Stomach (tissue), 9 donors: ENCODE measurements around the gene TTYH3. TPM values are rescaled to one million over a fixed set of nuclear protein-coding genes. Genes with fewer than 3 reads are reported as not detected.

Experiments
- DNase-seq, 2 donors: peaks; one replicate each; pipeline versions ENCODE4 v3.0.0 to v3.0.0-alpha.2; 2013 to 2019
- H3K27ac ChIP-seq, 5 donors: fragments of 200-600 bp in 4 of 5; sonication (generic) in 4 of 5; one replicate each; pipeline ENCODE4 v1.5.1; 2013 to 2019; ENCODE audit warnings: mild to moderate bottlenecking in 1 of 5, moderate library complexity in 1 of 5
- H3K27me3 ChIP-seq, 3 donors: fragments of 200-600 bp; sonication (generic); one replicate each; pipeline ENCODE4 v1.5.1; 2017 to 2019; ENCODE audit warnings: mixed run types in 1 of 3
- H3K36me3 ChIP-seq, 4 donors: fragments of 200-600 bp; sonication (generic); 1 replicate in 3 of 4; 2 replicates in 1 of 4; pipeline ENCODE4 v1.5.1; 2016 to 2019
- H3K4me1 ChIP-seq, 4 donors: fragments of 200-600 bp; sonication (generic); one replicate each; pipeline ENCODE4 v1.5.1; 2016 to 2019
- H3K4me3 ChIP-seq, 4 donors: fragments of 200-600 bp; sonication (generic) in 3 of 4; one replicate each; pipeline ENCODE4 v1.5.1; 2016 to 2019; ENCODE audit warnings: mild to moderate bottlenecking in 1 of 4
- H3K9me3 ChIP-seq, 4 donors: fragments of 200-600 bp; sonication (generic); one replicate each; pipeline ENCODE4 v1.5.1; 2016 to 2019
- EP300 ChIP-seq: sonication (generic); formaldehyde crosslinking; IDR thresholded peaks from one replicate; pipeline ENCODE4 v1.6.1; 2017; ENCODE audit warnings: antibody characterized with exemption
- POLR2A ChIP-seq, 4 donors: fragments of 450-650 bp; IDR thresholded peaks; one replicate each; pipeline ENCODE4 v1.6.1; 2016; ENCODE audit warnings: antibody characterized with exemption in 4 of 4, control low read depth in 2 of 4, mild to moderate bottlenecking in 1 of 4, moderate library complexity in 1 of 4
- POLR2AphosphoS5 ChIP-seq, 3 donors: sonication (generic); formaldehyde crosslinking; IDR thresholded peaks; one replicate each; pipeline ENCODE4 v1.6.1; 2016; ENCODE audit warnings: antibody characterized with exemption in 3 of 3
- WGBS, 5 donors: extraction: QIAGEN DNeasy Blood & Tissue Kit in 3 of 5; methylation state at CpG; one replicate each; pipeline versions ENCODE4 v1.1.5 to v1.1.7; 2013 to 2018; 5-methylcytosine and 5-hydroxymethylcytosine counted together
- intact Hi-C: fragments of 100-400 bp; cut with DNase I; formaldehyde crosslinking; loops from one replicate; pipeline ENCODE4 v1.15.1; 2023; ENCODE audit warnings: low total_unique reads
- polyA plus RNA-seq, 3 donors: library from polyadenylated mRNA; stranded (reverse); fragments of 200-250 nt; gene quantifications; one replicate each; pipeline ENCODE4 v1.2.3, GENCODE V29; 2013
- total RNA-seq, 5 donors: library from RNA; depleted of rRNA; stranded (reverse); fragments of >200 nt; gene quantifications; one replicate each; pipeline versions ENCODE4 v1.1.0 to v1.2.3, GENCODE V29; 2014 to 2016
- TF ChIP-seq, protein P1 (sequence below), 7 experiments: fragments of 450-650 bp in 4 of 7; fragments of 200-600 bp in 3 of 7; sonication (generic) in 3 of 7; IDR thresholded peaks; one replicate each; pipeline ENCODE4 v1.5.1; 2016 to 2019; ENCODE audit warnings: antibody characterized with exemption in 7 of 7, control low read depth in 2 of 7, mild to moderate bottlenecking in 1 of 7
- donor health status: healthy with polysubstance abuse.
- donor health status: Bipolar disorder and iron deficiency.
- donor health status: healthy.

TTYH3 gene
- total and polyA plus RNA-seq, 8 donors = 4.1 to 79.1 (median 16.2) TPM

DNA sequence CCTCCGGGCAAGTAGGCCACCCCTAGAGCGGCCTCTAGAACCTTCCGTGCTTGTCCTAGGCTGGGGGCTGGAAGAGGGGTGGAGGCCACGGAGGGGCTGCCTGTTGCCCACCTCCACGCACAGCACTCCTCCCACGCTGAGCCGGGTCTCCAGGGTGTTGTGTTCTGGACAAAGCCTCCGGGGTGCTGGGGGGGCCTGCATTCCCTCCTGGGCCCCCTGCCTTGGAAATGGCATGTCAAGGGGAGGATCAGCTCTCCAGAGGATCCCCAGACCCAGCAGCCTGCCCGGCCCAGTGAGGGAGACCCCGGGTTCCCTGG, 8.1 kb upstream of the TTYH3 start:
- Histone ChIP-seq H3K4me1 (peaks cover 16 to 48% (median 36%) of the 10 kb centered on the region in 4 donors), H3K36me3 (no peaks in the 10 kb centered on the region), H3K27ac (no peak overlapping the region), H3K27me3 (no peaks in the 10 kb centered on the region), H3K4me3 (no peak overlapping the region), H3K9me3 (no peaks in the 10 kb centered on the region)
- WGBS, 5 donors = 81 to 93% (median 87%) methylated on average over 9 to 10 of the region's 10 CpGs
- intact Hi-C loops = no loop called here
- no peak for DNase-seq
- TF ChIP-seq EP300 = no peak
- TF ChIP-seq, protein P1, sequence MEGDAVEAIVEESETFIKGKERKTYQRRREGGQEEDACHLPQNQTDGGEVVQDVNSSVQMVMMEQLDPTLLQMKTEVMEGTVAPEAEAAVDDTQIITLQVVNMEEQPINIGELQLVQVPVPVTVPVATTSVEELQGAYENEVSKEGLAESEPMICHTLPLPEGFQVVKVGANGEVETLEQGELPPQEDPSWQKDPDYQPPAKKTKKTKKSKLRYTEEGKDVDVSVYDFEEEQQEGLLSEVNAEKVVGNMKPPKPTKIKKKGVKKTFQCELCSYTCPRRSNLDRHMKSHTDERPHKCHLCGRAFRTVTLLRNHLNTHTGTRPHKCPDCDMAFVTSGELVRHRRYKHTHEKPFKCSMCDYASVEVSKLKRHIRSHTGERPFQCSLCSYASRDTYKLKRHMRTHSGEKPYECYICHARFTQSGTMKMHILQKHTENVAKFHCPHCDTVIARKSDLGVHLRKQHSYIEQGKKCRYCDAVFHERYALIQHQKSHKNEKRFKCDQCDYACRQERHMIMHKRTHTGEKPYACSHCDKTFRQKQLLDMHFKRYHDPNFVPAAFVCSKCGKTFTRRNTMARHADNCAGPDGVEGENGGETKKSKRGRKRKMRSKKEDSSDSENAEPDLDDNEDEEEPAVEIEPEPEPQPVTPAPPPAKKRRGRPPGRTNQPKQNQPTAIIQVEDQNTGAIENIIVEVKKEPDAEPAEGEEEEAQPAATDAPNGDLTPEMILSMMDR (IDR thresholded peaks at IDR 0.05) = no peak

DNA sequence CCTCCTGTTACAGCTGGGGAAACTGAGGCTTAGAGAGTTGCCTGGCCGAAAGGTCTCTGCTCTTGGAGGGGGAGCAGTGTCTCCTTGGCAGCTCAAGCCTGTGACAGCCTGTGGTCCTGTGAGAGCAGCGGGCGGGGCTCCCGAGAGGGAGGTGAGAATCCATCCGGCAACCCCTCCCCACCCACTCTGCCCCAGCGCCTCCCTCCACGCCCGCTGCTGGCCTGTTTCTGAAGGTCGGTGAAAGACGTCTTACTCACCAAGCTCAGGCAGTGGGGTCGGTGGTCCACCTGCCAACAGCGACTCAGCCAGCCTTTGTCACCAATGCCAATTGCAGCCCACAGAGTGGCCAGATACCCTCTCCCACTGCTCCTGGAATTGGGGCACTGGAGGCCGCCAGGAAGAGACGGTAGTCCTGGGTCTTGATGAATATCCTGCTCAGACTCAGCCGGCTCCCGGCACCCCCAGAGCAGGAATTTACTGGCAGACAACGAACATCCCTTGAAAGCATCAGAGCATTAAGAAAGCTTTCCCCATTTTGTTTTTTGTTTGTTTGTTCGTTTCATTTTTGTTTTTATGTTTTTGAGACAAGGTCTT, 7.4 kb upstream of the TTYH3 start:
- H3K27me3 ChIP-seq = no peaks in the 10 kb centered on the region
- H3K36me3 ChIP-seq = no peaks in the 10 kb centered on the region
- DNase-seq = no peak
- intact Hi-C loops = no loop called here
- TF ChIP-seq POLR2AphosphoS5 (IDR thresholded peaks at IDR 0.05) = no peak
- TF ChIP-seq POLR2A (IDR thresholded peaks at IDR 0.05) = no peak
- TF ChIP-seq, protein P1 (IDR thresholded peaks at IDR 0.05) = no peak
- no peak for TF ChIP-seq EP300
- WGBS, 5 donors = 63 to 87% (median 67%) methylated on average over 14 to 18 of the region's 18 CpGs
- no peaks in the 10 kb centered on the region for H3K9me3 ChIP-seq
- no peak overlapping the region for H3K4me3 ChIP-seq
- peaks cover 14 to 41% (median 34%) of the 10 kb centered on the region in 4 donors for H3K4me1 ChIP-seq
- no peak overlapping the region for H3K27ac ChIP-seq

DNA sequence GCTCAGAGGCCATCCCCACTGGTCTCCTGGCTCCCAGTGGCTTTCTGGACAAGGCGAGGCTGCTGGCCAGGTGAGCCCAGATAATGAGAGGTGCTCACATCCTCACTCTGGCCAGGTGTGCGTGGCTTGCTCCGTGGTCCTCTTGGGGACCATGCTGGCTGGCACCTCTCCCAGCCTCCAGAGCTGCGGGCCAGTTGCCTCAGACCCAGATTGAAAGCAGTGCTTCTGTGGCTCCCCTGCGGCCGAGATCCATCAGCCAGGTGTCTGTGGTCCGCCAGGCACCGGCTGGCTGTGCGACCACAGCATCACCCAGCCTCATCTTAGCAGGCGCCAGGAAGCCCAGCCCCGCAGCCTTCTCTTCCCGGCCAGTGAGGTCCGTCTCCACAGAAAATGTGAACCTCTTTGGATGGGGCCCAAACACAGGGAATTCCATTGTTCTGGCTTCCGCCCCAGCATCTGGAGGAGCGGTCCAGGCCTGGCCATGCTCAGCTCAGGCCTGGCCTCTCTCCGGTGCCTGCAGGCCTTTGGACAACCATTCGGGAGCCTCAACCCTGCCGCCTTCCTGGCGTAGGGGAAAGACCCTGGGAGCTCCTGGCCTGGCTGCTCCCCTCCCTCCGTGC, 5.2 kb upstream of the TTYH3 start:
- Histone ChIP-seq H3K27ac (peak overlapping the region in 4 of 5 donors; percentile 13 to 59 (median 32)), H3K27me3 (no peaks in the 10 kb centered on the region), H3K9me3 (no peaks in the 10 kb centered on the region), H3K4me3 (no peak overlapping the region), H3K4me1 (peaks cover 22 to 50% (median 44%) of the 10 kb centered on the region in 4 donors), H3K36me3 (no peaks in the 10 kb centered on the region)
- intact Hi-C loops = no loop called here
- TF ChIP-seq POLR2A (IDR thresholded peaks at IDR 0.05) = no peak
- TF ChIP-seq, protein P1 (IDR thresholded peaks at IDR 0.05) = no peak
- TF ChIP-seq EP300 = no peak
- TF ChIP-seq POLR2AphosphoS5 (IDR thresholded peaks at IDR 0.05) = no peak
- 67 to 82% (median 72%) methylated on average over 12 to 20 of the region's 20 CpGs for WGBS, 5 donors
- peak in 1 of 2 donors; percentile 88 for DNase-seq

DNA sequence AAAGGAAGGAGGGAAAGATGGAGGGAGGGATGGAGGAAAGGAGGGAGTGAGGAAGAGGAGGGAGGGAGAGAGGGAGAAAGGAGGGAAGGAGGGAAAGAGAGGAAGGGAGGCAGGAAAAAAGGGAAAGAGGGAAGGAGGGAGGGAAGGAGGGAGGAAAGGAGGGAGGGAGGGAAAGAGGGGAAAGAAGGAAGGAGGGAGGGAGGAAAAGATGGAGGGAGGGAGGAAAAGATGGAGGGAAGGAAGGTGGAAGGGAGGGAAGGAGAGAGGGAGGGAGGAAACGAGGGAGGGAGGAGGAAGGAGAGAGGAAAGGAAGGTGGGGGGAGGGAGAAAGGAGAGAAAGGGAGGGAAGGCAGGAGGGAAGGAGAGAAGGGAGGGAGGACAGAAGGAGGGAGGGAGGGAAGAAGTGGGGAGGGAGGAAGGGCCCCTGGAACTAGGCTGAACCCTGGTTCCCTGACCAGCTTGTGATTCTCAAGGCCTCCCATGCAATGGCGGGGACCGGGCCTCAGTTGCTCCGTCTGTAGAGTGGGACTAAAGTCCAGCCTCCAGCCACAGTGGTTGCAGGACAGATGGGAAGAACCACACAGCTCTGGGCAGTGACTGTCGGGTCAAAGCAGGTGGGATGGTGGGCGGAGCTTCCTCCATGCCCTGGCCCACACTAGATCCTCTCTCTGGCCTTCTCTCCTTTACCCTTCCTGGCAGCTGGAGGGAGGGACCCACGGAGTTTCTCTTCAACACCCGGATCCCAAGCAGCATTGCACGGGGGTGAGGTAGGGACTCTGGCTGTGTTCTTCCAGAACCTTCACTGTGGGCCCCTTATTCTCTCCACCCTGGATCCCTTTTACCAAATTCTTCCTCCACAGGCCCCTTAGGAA, 4.3 kb upstream of the TTYH3 start:
- H3K36me3 ChIP-seq = no peaks in the 10 kb centered on the region
- H3K27ac ChIP-seq = peak overlapping the region in 4 of 5 donors; percentile 13 to 59 (median 32)
- peaks cover 20 to 47% (median 40%) of the 10 kb centered on the region in 4 donors for H3K4me1 ChIP-seq
- H3K9me3 ChIP-seq = no peaks in the 10 kb centered on the region
- intact Hi-C loops = no loop called here
- DNase-seq = no peak
- H3K27me3 ChIP-seq = no peaks in the 10 kb centered on the region
- TF ChIP-seq POLR2A (IDR thresholded peaks at IDR 0.05) (no peak), EP300 (no peak), POLR2AphosphoS5 (IDR thresholded peaks at IDR 0.05) (no peak)
- TF ChIP-seq, protein P1 (IDR thresholded peaks at IDR 0.05) = no peak
- 73 to 87% (median 77%) methylated on average over 8 to 9 of the region's 9 CpGs for WGBS, 5 donors
- H3K4me3 ChIP-seq = no peak overlapping the region
